Body of pancreas (tissue), 4 donors: Measurements from ENCODE around the gene PHF12. TPM values are rescaled to one million over a fixed set of nuclear protein-coding genes. Genes with fewer than 3 reads are reported as not detected.

Source experiments
- ATAC-seq: fragments of 150-250 bp; one replicate; pipeline ENCODE4 v1.9.1; 2016
- DNase-seq, 4 donors: peaks; one replicate each; pipeline ENCODE4 v3.0.0-alpha.2; 2019
- H3K27ac ChIP-seq, 4 donors: fragments of 200-600 bp; sonication (generic); 1 replicate in 3 of 4; 2 replicates in 1 of 4; pipeline versions ENCODE4 v1.5.1 to v1.6.1; 2016 to 2019; ENCODE audit warnings: mild to moderate bottlenecking in 1 of 4, mixed read lengths in 1 of 4, moderate library complexity in 1 of 4
- H3K27me3 ChIP-seq, 2 donors: fragments of 200-600 bp; sonication (generic); one replicate each; pipeline ENCODE4 v1.6.0; 2016; ENCODE audit warnings: mild to moderate bottlenecking in 1 of 2
- H3K36me3 ChIP-seq, 2 donors: fragments of 200-600 bp; sonication (generic); replicated peaks in 1 of 2; 2 replicates each; pipeline ENCODE4 v1.5.1; 2016; ENCODE audit warnings: low read depth in 2 of 2; ENCODE audit not compliant: insufficient read depth in 1 of 2
- H3K4me1 ChIP-seq: fragments of 200-600 bp; sonication (generic); one replicate; pipeline ENCODE4 v1.6.0; 2016
- H3K4me3 ChIP-seq, 2 donors: fragments of 200-600 bp; sonication (generic); 1 replicate in 1 of 2; 2 replicates in 1 of 2; pipeline ENCODE4 v1.5.1; 2016 to 2019
- H3K9me3 ChIP-seq, 3 donors: fragments of 200-600 bp; sonication (generic); 1 replicate in 2 of 3; 2 replicates in 1 of 3; pipeline ENCODE4 v1.5.1; 2016
- POLR2A ChIP-seq, 3 donors: fragments of 450-650 bp; IDR thresholded peaks; one replicate each; pipeline ENCODE4 v1.6.1; 2016; ENCODE audit warnings: antibody characterized with exemption in 3 of 3, mild to moderate bottlenecking in 2 of 3
- WGBS, 2 donors: methylation state at CpG; one replicate each; pipeline ENCODE4 v1.1.5; 2017; 5-methylcytosine and 5-hydroxymethylcytosine counted together
- intact Hi-C: fragments of 100-400 bp; cut with DNase I; formaldehyde crosslinking; loops from one replicate; pipeline ENCODE4 v1.15.1; 2023
- total RNA-seq, 2 donors: library from RNA; depleted of rRNA; stranded (reverse); fragments of >200 nt; gene quantifications; one replicate each; pipeline ENCODE4 v1.1.0, GENCODE V29; 2016
- TF ChIP-seq, protein P1 (sequence below), 7 experiments: fragments of 450-650 bp in 4 of 7; fragments of 200-600 bp in 3 of 7; sonication (generic) in 3 of 7; IDR thresholded peaks; one replicate each; pipeline ENCODE4 v1.5.1; 2016 to 2019; ENCODE audit warnings: antibody characterized with exemption in 7 of 7

Gene PHF12
- total RNA-seq, 2 donors from 2014 or later = 22.1 to 56.4 TPM

GRCh38 chr17:28960256-28961061, 9.1 kb upstream of the PHF12 start:
- Histone ChIP-seq H3K27me3 (peaks cover 0 to 4% of the 10 kb centered on the region in 2 donors), H3K27ac (no peak overlapping the region), H3K4me1 (no peaks in the 10 kb centered on the region), H3K36me3 (no peaks in the 10 kb centered on the region), H3K9me3 (no peaks in the 10 kb centered on the region), H3K4me3 (no peak overlapping the region)
- intact Hi-C loops = loop anchor here (5.0 kb wide), 1 partner anchor 152 kb away; no protein-coding TSS in a partner anchor
- DNase-seq = no peak
- no peak for ATAC-seq
- TF ChIP-seq, protein P1, sequence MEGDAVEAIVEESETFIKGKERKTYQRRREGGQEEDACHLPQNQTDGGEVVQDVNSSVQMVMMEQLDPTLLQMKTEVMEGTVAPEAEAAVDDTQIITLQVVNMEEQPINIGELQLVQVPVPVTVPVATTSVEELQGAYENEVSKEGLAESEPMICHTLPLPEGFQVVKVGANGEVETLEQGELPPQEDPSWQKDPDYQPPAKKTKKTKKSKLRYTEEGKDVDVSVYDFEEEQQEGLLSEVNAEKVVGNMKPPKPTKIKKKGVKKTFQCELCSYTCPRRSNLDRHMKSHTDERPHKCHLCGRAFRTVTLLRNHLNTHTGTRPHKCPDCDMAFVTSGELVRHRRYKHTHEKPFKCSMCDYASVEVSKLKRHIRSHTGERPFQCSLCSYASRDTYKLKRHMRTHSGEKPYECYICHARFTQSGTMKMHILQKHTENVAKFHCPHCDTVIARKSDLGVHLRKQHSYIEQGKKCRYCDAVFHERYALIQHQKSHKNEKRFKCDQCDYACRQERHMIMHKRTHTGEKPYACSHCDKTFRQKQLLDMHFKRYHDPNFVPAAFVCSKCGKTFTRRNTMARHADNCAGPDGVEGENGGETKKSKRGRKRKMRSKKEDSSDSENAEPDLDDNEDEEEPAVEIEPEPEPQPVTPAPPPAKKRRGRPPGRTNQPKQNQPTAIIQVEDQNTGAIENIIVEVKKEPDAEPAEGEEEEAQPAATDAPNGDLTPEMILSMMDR (IDR thresholded peaks at IDR 0.05) = no peak
- no peak for TF ChIP-seq POLR2A (IDR thresholded peaks at IDR 0.05)
- WGBS, 2 donors = 82 to 87% methylated on average over 6 to 15 of the region's 18 CpGs

- TF ChIP-seq POLR2A (IDR thresholded peaks at IDR 0.05) = no peak
- TF ChIP-seq, protein P1 (IDR thresholded peaks at IDR 0.05) = no peak
Measured at GRCh38 chr17:28959471-28959871, 8.2 kb upstream of the PHF12 start.

DNA sequence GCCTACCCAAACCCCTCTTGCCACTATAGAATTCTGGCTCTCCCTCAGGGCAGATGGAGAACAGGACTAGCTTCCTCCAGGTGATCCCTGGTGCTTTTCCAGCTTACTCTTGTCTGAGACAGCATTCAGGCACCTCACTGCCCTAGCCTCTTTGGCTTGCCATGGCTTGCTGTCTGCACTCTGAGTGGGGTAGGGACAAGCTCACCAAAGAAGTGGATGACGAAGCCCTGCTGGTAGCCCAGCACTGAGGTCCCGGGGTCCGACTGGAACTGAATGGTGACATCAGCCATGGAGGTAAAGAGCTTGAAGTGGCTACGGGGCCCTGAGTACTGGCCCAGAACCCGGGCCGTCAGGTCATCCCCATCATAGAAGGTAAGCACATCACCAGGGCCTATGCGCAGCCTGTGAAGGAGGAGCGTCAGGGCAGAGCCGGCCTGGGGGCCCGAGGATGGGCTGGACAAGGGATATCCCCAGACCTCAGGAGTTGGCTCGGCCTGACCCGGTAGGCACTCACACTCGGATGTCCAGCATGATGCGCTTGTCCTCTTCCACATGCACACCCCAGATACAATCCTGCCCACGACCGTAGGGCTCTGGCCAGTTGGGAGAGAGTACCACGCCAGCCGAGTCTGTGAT, 7.6 kb upstream of the PHF12 start:
- intact Hi-C loops = loop anchor here (10.0 kb wide), 1 partner anchor 326 kb away; no protein-coding TSS in a partner anchor
- TF ChIP-seq, protein P1 (IDR thresholded peaks at IDR 0.05) = no peak
- TF ChIP-seq POLR2A (IDR thresholded peaks at IDR 0.05) = no peak
- no peak overlapping the region for H3K27ac ChIP-seq

More at GRCh38 chr17:28959471-28959871, 8.2 kb upstream of the PHF12 start:
- ATAC-seq (no peak), DNase-seq (no peak)
- H3K9me3 ChIP-seq = no peaks in the 10 kb centered on the region
- H3K4me1 ChIP-seq = no peaks in the 10 kb centered on the region
- WGBS, 2 donors = 77 to 83% methylated on average over 6 to 9 of the region's 9 CpGs
- no peaks in the 10 kb centered on the region for H3K36me3 ChIP-seq
- no peak overlapping the region for H3K27ac ChIP-seq
- intact Hi-C loops = loop anchor here (10.0 kb wide), 1 partner anchor 325 kb away; no protein-coding TSS in a partner anchor
- H3K4me3 ChIP-seq = no peak overlapping the region
- peaks cover 0 to 4% of the 10 kb centered on the region in 2 donors for H3K27me3 ChIP-seq

DNA sequence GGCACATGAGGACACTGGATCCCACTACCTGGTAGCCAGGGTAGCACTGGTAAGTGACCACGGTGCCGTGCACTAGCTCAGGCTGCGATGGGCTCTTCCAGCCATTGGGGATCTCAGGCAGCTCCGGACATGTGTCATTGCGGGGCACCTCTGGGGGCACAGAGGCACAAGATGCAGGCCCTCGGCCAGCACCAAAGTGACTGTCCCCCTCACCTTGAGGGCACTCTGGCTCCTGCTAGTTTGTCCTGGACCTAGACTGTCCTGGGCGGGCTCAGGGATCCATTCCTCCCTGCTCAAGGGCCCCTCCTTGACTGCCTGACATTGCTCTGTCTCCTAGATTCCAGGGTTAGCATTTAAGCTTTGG, 6.7 kb upstream of the PHF12 start:
- no peak for ATAC-seq
- H3K9me3 ChIP-seq = no peaks in the 10 kb centered on the region
- no peak overlapping the region for H3K27ac ChIP-seq
- peaks cover 0 to 4% of the 10 kb centered on the region in 2 donors for H3K27me3 ChIP-seq
- H3K36me3 ChIP-seq = no peaks in the 10 kb centered on the region
- TF ChIP-seq POLR2A (IDR thresholded peaks at IDR 0.05) = no peak
- TF ChIP-seq, protein P1 (IDR thresholded peaks at IDR 0.05) = no peak
- H3K4me1 ChIP-seq = peaks cover 5% of the 10 kb centered on the region
- intact Hi-C loops = loop anchor here (10.0 kb wide), 1 partner anchor 327 kb away; no protein-coding TSS in a partner anchor
- H3K4me3 ChIP-seq = no peak overlapping the region
- WGBS, 2 donors = 95 to 100% methylated on average over 1 to 7 of the region's 7 CpGs
- no peak for DNase-seq

More for the DNA sequence above, 7.6 kb upstream of the PHF12 start:
- peaks cover 0 to 4% of the 10 kb centered on the region in 2 donors for H3K27me3 ChIP-seq
- no peaks in the 10 kb centered on the region for H3K4me1 ChIP-seq
- no peaks in the 10 kb centered on the region for H3K36me3 ChIP-seq
- DNase-seq (no peak), ATAC-seq (no peak)
- H3K4me3 ChIP-seq = no peak overlapping the region
- WGBS, 2 donors = 80 to 89% methylated on average over 9 to 11 of the region's 18 CpGs
- no peaks in the 10 kb centered on the region for H3K9me3 ChIP-seq
